ENCODE results near the gene CCNQ. TPM values are rescaled to one million over a fixed set of nuclear protein-coding genes. Genes with fewer than 3 reads are reported as not detected.

Gene CCNQ
- total and polyA plus RNA-seq, 2 of the 8 experiments (the other 6 are each of a cell fraction or from before 2014, with no cell fraction given), result 16.6 to 32.1 TPM

GRCh38 chrX:153588782-153589446 lies 10.0 kb downstream of the CCNQ start:
- H3K23me2 ChIP-seq (ENCODE audit: low read depth, low read length), result no peaks in the 10 kb centered on the region
- FAIRE-seq, result no peak

More at GRCh38 chrX:153588782-153589446, 10.0 kb downstream of the CCNQ start:
- Histone ChIP-seq H4K91ac (replicated peaks; ENCODE audit: insufficient read length, low read length) (no peak overlapping the region), H3K14ac (ENCODE audit: insufficient read length) (no peak overlapping the region), H3K4me3 (ENCODE audit: extremely low read depth in 1 of 4, insufficient read depth in 2 of 4, low read depth in 3 of 4, low read length in 4 of 4) (no peak overlapping the region), H3K79me1 (ENCODE audit: low read depth, low read length) (no peaks in the 10 kb centered on the region), H2AK5ac (ENCODE audit: low read depth, low read length) (no peak overlapping the region), H2BK120ac (replicated peaks; ENCODE audit: low read depth, low read length) (no peak overlapping the region), H3K9ac (replicated peaks in 1 of 4; ENCODE audit: extremely low read depth in 1 of 4, low read depth in 3 of 4, low read length in 3 of 4) (no peak overlapping the region), H2BK20ac (ENCODE audit: low read length) (no peak overlapping the region), H4K5ac (ENCODE audit: insufficient read length, low read depth, low read length) (no peak overlapping the region), H3K27me3 (replicated peaks in 1 of 4; ENCODE audit: control insufficient read depth in 3 of 4, extremely low read depth in 1 of 4, insufficient read depth in 3 of 4, low read length in 3 of 4) (no peaks in the 10 kb centered on the region), H3K9me3 (ENCODE audit: insufficient read depth in 2 of 2, low read depth in 1 of 2, low read length in 1 of 2) (no peaks in the 10 kb centered on the region), H3K4me2 (ENCODE audit: insufficient read depth in 1 of 2, low read depth in 2 of 2, low read length in 2 of 2) (no peak overlapping the region), H2AFZ (ENCODE audit: low read length) (no peak overlapping the region), H3K56ac (replicated peaks; ENCODE audit: insufficient read length, low read depth, low read length) (no peak overlapping the region), H2BK5ac (ENCODE audit: low read depth, low read length) (no peak overlapping the region), H4K8ac (ENCODE audit: extremely low read depth, insufficient read depth, low read length) (no peak overlapping the region; the same call in 1 of the 2 replicates), H2BK15ac (ENCODE audit: low read length) (no peak overlapping the region), H3K36me3 (ENCODE audit: control insufficient read depth in 2 of 4, insufficient read depth in 4 of 4, low read length in 3 of 4) (0 out of 8 replicates have a peak, but pooled peaks cover 0 to 6% (median 0%) of the 10 kb centered on the region in 4 experiments), H4K20me1 (replicated peaks in 1 of 2; ENCODE audit: control insufficient read depth in 1 of 2, insufficient read depth in 2 of 2, low read length in 2 of 2) (no peaks in the 10 kb centered on the region), H2BK12ac (ENCODE audit: low read depth, low read length) (no peak overlapping the region), H3K4ac (replicated peaks; ENCODE audit: insufficient read length, low read depth, low read length) (no peak overlapping the region), H3K79me2 (ENCODE audit: control insufficient read depth in 1 of 2, insufficient read depth in 2 of 2, low read length in 2 of 2) (no peaks in the 10 kb centered on the region), H3K4me1 (replicated peaks in 1 of 4; ENCODE audit: control insufficient read depth in 3 of 4, insufficient read depth in 4 of 4, low read length in 3 of 4) (no peaks in the 10 kb centered on the region), H3K23ac (ENCODE audit: insufficient read length) (no peak overlapping the region), H3K27ac (ENCODE audit: low read depth, low read length) (no peak overlapping the region), H3K18ac (ENCODE audit: extremely low read depth, low read length) (no peak overlapping the region)
- WGBS, 2 experiments (ENCODE audit: extremely low coverage in 1 of 2, insufficient coverage in 1 of 2, insufficient read length in 1 of 2, insufficient replicate concordance in 2 of 2, low coverage in 1 of 2, low lambda C conversion rate in 2 of 2, missing lambda C conversion rate in 1 of 2), result 91% methylated on average over 10 of the region's 29 CpGs; no CpG with 5 or more reads in 1 of the 2 experiments
- CTCF ChIA-PET (ENCODE audit: partially characterized antibody), result interaction anchor here (1.3 kb wide), 1 partner anchor 39 kb away, joined by 3 read pairs; no protein-coding TSS in a partner anchor
- POLR2A ChIA-PET (ENCODE audit: partially characterized antibody), result no interaction called here
- no peak for DNase-seq (ENCODE audit: low read depth in 1 of 2, low spot score in 2 of 2)
- no peak for TF ChIP-seq NANOG (IDR thresholded peaks at IDR 0.05; ENCODE audit: insufficient read depth, low read depth, low read length, poor library complexity, severe bottlenecking)
- TF ChIP-seq RXRA (IDR thresholded peaks at IDR 0.05; ENCODE audit: insufficient read depth, low read depth, low read length), result no peak
- no peak for TF ChIP-seq MAFK (IDR thresholded peaks at IDR 0.05; ENCODE audit: low read depth, low read length)
- TF ChIP-seq PHF8 (conservative IDR thresholded peaks at IDR 0.05; ENCODE audit: low read depth, low read length), result no peak
- no peak for TF ChIP-seq SUZ12 (IDR thresholded peaks at IDR 0.05; ENCODE audit: low read length)
- no peak for TF ChIP-seq MAX (IDR thresholded peaks at IDR 0.05)
- TF ChIP-seq BACH1 (IDR thresholded peaks at IDR 0.05; ENCODE audit: low read length), result no peak
- no peak for TF ChIP-seq SP2 (IDR thresholded peaks at IDR 0.05; ENCODE audit: low read length)
- no peak for TF ChIP-seq EP300 (IDR thresholded peaks at IDR 0.05; ENCODE audit: borderline replicate concordance in 1 of 2, low read depth in 2 of 2, low read length in 2 of 2)

All from H1 (cell line).